ENCODE data around the gene RPL26.

DNA sequence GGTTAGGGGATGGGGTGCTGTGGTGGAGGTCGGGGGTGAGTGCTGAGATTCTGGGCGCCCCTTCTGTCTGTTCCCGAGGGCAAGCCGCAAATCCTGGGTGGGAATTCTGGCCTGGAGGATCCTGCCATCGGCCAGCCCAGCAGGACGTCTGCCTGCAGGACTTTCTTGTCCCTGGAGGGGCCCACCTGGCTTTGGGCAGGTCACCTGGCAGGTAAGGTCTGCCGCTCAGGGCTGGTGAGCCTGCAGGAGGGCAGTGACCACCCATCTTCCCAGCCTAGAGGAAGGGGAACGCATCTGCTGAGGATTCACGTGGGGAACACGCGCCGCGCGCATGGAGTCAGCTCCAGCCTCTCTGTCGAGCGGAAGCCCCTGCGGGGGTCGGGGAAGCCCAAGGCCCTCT, 9.3 kb upstream of the RPL26 start:
- no peak for TF ChIP-seq POLR2AphosphoS5 (IDR thresholded peaks at IDR 0.05)
- TF ChIP-seq, protein P1, sequence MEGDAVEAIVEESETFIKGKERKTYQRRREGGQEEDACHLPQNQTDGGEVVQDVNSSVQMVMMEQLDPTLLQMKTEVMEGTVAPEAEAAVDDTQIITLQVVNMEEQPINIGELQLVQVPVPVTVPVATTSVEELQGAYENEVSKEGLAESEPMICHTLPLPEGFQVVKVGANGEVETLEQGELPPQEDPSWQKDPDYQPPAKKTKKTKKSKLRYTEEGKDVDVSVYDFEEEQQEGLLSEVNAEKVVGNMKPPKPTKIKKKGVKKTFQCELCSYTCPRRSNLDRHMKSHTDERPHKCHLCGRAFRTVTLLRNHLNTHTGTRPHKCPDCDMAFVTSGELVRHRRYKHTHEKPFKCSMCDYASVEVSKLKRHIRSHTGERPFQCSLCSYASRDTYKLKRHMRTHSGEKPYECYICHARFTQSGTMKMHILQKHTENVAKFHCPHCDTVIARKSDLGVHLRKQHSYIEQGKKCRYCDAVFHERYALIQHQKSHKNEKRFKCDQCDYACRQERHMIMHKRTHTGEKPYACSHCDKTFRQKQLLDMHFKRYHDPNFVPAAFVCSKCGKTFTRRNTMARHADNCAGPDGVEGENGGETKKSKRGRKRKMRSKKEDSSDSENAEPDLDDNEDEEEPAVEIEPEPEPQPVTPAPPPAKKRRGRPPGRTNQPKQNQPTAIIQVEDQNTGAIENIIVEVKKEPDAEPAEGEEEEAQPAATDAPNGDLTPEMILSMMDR (IDR thresholded peaks at IDR 0.05): no peak
